ENCODE results near the gene SPACA1. TPM values are rescaled to one million over a fixed set of nuclear protein-coding genes. Genes with fewer than 3 reads are reported as not detected.

The SPACA1 gene
- total RNA-seq, 2 donors from 2014 or later = not detected

DNA sequence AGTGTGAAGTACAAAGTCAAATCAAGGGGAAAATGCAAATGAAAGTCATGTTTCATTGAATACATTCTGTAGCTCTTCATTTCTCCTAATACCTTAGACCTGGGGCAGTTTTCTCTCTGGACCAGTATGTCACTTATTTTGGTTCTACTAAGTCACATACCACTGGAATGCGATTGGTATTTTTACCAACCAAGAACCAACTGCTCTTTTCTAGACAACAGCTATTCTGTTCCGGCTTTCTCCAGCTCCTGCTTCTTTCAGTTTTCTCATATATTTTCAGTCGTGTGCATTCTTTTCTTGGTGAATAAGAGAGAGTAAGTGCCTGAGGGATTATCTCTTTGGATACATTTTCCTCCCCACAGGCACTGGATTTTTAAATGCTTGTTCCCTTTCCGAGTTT is 39.2 kb upstream of the SPACA1 start:
- no peak overlapping the region for H3K4me3 ChIP-seq
- H3K4me1 ChIP-seq = peaks cover 5% of the 10 kb centered on the region
- ATAC-seq = no peak
- no peaks in the 10 kb centered on the region for H3K9me3 ChIP-seq
- peak overlapping the region in 3 of 4 donors; percentile 3 to 37 (median 27) for H3K27ac ChIP-seq
- whole genome bisulfite sequencing, 2 donors = 19 to 27% methylated on average over 4 of the region's 4 CpGs
- H3K36me3 ChIP-seq (replicated peaks in 1 of 2; ENCODE audit: insufficient read depth in 1 of 2, low read depth in 2 of 2) = no peaks in the 10 kb centered on the region
- H3K27me3 ChIP-seq = no peaks in the 10 kb centered on the region
- TF ChIP-seq CTCF (IDR thresholded peaks at IDR 0.05) = no peak
- TF ChIP-seq POLR2A (IDR thresholded peaks at IDR 0.05) = no peak
- intact Hi-C loops (cut with DNase I) = no loop called here
- DNase-seq = no peak

DNA sequence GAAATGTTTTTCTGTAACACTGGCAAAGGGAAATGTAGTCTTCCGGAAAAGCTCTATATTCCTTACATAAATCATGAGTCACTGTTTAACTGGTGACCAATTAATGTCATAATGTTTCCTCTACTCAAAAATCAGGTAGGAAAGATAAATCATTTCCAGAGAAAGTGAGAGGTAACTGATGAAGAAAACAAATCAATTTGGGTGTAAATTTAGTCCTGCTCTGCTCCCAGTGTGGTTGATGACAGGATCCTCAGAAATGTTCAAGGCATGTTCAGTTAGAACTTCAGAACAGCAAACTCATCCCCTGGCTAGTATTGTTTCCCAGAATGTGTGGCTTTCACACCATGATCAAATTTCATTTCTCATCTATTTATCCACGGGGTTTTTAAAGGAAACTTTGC is 38.8 kb upstream of the SPACA1 start:
- Histone ChIP-seq H3K27me3 (no peaks in the 10 kb centered on the region), H3K9me3 (no peaks in the 10 kb centered on the region), H3K36me3 (replicated peaks in 1 of 2; ENCODE audit: insufficient read depth in 1 of 2, low read depth in 2 of 2) (no peaks in the 10 kb centered on the region), H3K4me1 (peaks cover 5% of the 10 kb centered on the region), H3K4me3 (no peak overlapping the region), H3K27ac (peak overlapping the region in 3 of 4 donors; percentile 3 to 37 (median 27))
- 9 to 10% methylated on average over 2 of the region's 2 CpGs for WGBS, 2 donors
- intact Hi-C loops (cut with DNase I) = no loop called here
- no peak for TF ChIP-seq CTCF (IDR thresholded peaks at IDR 0.05)
- TF ChIP-seq POLR2A (IDR thresholded peaks at IDR 0.05) = no peak
- DNase-seq = no peak
- ATAC-seq = peak; percentile 50

DNA sequence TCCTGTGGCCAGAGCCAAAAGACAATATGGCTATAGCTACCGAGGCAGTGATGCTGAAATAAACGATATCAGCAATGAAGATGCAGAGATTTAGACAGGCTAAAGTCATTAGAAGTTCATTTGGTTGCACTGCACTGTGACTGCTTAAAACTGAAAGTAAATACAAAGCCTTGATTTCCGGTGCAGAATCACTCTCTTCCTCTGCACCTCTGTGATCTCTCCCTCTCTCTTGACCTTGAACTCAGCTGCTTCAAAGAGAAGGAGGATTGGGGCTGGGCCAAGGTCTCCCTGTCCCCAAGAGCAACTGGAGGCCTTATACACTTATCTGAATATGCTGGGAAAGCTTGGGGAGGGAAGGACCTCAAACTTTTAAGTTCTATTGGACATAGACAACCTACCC is 34.6 kb upstream of the SPACA1 start:
- DNase-seq (no peak), ATAC-seq (no peak)
- Histone ChIP-seq H3K4me3 (no peak overlapping the region), H3K9me3 (no peaks in the 10 kb centered on the region), H3K27ac (no peak overlapping the region), H3K4me1 (peaks cover 5% of the 10 kb centered on the region), H3K27me3 (no peaks in the 10 kb centered on the region), H3K36me3 (replicated peaks in 1 of 2; ENCODE audit: insufficient read depth in 1 of 2, low read depth in 2 of 2) (no peaks in the 10 kb centered on the region)
- no peak for TF ChIP-seq CTCF (IDR thresholded peaks at IDR 0.05)
- WGBS, 2 donors = 47 to 50% methylated on average over 3 of the region's 3 CpGs
- intact Hi-C loops (cut with DNase I) = no loop called here

GRCh38 chr6:88013554-88013953 is 34.1 kb upstream of the SPACA1 start:
- intact Hi-C loops (cut with DNase I) = no loop called here
- 67 to 100% methylated on average over 2 of the region's 2 CpGs for WGBS, 2 donors
- Histone ChIP-seq H3K27me3 (no peaks in the 10 kb centered on the region), H3K27ac (no peak overlapping the region), H3K36me3 (replicated peaks in 1 of 2; ENCODE audit: insufficient read depth in 1 of 2, low read depth in 2 of 2) (no peaks in the 10 kb centered on the region), H3K4me3 (no peak overlapping the region), H3K9me3 (no peaks in the 10 kb centered on the region), H3K4me1 (peaks cover 5% of the 10 kb centered on the region)
- DNase-seq (no peak), ATAC-seq (no peak)
- TF ChIP-seq POLR2A (IDR thresholded peaks at IDR 0.05) (no peak), CTCF (IDR thresholded peaks at IDR 0.05) (no peak)

- intact Hi-C loops (cut with DNase I) = no loop called here
- Histone ChIP-seq H3K9me3 (no peaks in the 10 kb centered on the region), H3K4me1 (no peaks in the 10 kb centered on the region), H3K36me3 (replicated peaks in 1 of 2; ENCODE audit: insufficient read depth in 1 of 2, low read depth in 2 of 2) (no peaks in the 10 kb centered on the region), H3K27me3 (no peaks in the 10 kb centered on the region), H3K4me3 (no peak overlapping the region), H3K27ac (no peak overlapping the region)
- DNase-seq (no peak), ATAC-seq (no peak)
- no peak for TF ChIP-seq POLR2A (IDR thresholded peaks at IDR 0.05)
- no peak for TF ChIP-seq CTCF (IDR thresholded peaks at IDR 0.05)
- 55 to 57% methylated on average over 6 of the region's 6 CpGs for WGBS, 2 donors
Measured at GRCh38 chr6:88020439-88020838, 27.2 kb upstream of the SPACA1 start.

All from body of pancreas (tissue), 4 donors.